Lower leg skin (tissue), 3 donors: Measurements from ENCODE around the gene TSPAN16.

Experiments
- CTCF ChIP-seq, 3 donors: fragments of 450-650 bp; IDR thresholded peaks; one replicate each; pipeline ENCODE4 v1.5.1; 2016; ENCODE audit warnings: antibody characterized with exemption in 3 of 3, mild to moderate bottlenecking in 3 of 3, moderate library complexity in 2 of 3
- POLR2A ChIP-seq, 2 donors: fragments of 450-650 bp; IDR thresholded peaks; one replicate each; pipeline ENCODE4 v1.6.1; 2016 to 2017; ENCODE audit warnings: antibody characterized with exemption in 2 of 2, mild to moderate bottlenecking in 1 of 2, moderate library complexity in 1 of 2

GRCh38 chr19:11291991-11292390 is 4.0 kb upstream of the TSPAN16 start:
- TF ChIP-seq CTCF (IDR thresholded peaks at IDR 0.05) (no peak), POLR2A (IDR thresholded peaks at IDR 0.05) (no peak)
